ENCODE results near the gene ARID3C.

Gene ARID3C

DNA sequence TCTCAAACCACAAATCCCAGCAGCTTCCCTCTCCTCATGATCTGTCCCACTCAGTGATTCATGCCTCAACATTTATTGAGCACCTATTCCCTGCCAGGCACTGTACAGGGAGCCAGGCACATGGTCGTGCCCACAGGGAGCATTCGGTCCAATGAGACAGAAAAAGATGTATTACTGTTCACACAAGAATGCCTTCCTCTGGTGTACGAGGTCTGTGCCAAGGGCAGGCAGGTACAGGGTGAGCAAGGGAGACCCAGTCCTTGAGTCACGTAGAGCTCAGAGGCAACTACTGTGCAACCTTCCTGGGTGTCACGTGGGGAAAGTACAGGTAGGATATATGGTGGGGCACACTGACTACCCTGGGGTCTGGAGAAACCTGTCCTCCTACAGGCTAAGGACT lies 43.9 kb downstream of the ARID3C start:
- TF ChIP-seq, protein P1, sequence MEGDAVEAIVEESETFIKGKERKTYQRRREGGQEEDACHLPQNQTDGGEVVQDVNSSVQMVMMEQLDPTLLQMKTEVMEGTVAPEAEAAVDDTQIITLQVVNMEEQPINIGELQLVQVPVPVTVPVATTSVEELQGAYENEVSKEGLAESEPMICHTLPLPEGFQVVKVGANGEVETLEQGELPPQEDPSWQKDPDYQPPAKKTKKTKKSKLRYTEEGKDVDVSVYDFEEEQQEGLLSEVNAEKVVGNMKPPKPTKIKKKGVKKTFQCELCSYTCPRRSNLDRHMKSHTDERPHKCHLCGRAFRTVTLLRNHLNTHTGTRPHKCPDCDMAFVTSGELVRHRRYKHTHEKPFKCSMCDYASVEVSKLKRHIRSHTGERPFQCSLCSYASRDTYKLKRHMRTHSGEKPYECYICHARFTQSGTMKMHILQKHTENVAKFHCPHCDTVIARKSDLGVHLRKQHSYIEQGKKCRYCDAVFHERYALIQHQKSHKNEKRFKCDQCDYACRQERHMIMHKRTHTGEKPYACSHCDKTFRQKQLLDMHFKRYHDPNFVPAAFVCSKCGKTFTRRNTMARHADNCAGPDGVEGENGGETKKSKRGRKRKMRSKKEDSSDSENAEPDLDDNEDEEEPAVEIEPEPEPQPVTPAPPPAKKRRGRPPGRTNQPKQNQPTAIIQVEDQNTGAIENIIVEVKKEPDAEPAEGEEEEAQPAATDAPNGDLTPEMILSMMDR (IDR thresholded peaks at IDR 0.05; ENCODE audit: borderline replicate concordance, control extremely low read depth, extremely low read depth, insufficient read depth, missing control alignments): no peak
- DNase-seq (ENCODE audit: low spot score): no peak
- in situ Hi-C loops (cut with MboI; ENCODE audit: low sequenced_read_pairs, unreplicated experiment): no loop called here

DNA sequence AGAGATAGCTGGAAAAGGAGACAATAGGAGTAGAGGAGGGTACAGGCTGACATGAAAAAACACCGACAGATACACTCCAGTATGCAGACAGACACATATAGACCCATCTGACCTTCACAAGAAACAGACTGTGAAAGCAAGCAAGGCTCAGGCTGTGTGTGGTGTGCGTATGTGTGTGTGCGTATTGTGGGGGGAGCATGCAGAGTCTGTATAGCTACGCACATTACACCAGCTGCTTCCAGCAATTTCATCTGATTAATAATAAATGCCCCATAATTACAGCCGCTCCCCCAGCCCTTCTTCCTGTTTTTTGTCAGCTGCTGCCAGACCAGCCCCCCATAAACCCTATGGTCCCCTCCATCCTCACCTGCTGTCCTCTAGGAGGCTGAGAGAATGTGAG lies 46.1 kb downstream of the ARID3C start:
- in situ Hi-C loops (cut with MboI; ENCODE audit: low sequenced_read_pairs, unreplicated experiment): no loop called here
- no peak for DNase-seq (ENCODE audit: low spot score)
- TF ChIP-seq, protein P1 (IDR thresholded peaks at IDR 0.05; ENCODE audit: borderline replicate concordance, control extremely low read depth, extremely low read depth, insufficient read depth, missing control alignments): no peak

DNA sequence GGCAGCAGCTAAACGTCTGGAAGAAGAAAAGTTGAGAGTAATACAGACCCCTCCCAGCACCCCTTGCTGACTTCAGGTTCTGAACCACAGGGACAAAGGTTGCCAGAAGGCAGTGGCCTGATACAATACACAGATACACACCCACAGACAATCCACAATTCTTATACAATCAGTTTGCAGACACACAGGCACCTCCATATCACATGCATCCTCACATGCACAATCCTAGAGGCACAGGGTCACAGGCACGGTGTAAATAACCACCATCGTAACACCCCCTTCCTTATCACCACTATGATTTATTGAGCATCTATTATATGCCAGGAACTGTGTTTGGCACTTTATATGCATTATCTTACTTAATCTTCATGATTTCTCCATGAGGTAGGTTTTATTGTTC lies 47.5 kb downstream of the ARID3C start:
- DNase-seq (ENCODE audit: low spot score): no peak
- in situ Hi-C loops (cut with MboI; ENCODE audit: low sequenced_read_pairs, unreplicated experiment): no loop called here
- TF ChIP-seq, protein P1 (IDR thresholded peaks at IDR 0.05; ENCODE audit: borderline replicate concordance, control extremely low read depth, extremely low read depth, insufficient read depth, missing control alignments): no peak

DNA sequence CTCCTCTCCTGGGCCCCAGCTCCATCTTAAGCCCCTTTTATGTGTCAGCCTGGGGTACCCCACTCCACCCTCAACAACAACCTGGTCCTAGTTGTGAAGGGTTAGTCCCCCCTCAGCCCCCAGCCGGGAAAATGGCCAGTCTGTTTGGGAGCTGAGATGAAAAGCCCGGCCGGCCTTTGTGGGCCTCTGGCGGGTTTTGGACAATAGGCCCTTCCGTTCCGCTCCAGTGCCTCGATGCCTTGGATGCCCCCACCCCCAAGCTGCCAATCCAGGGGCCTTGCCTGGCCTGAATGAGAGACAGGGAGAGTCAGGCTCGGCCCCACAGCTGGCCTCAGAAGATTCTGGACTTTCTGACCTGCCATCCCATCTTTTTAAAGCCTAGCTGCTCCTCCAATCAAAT lies 48.5 kb downstream of the ARID3C start:
- DNase-seq (ENCODE audit: low spot score): no peak
- TF ChIP-seq, protein P1 (IDR thresholded peaks at IDR 0.05; ENCODE audit: borderline replicate concordance, control extremely low read depth, extremely low read depth, insufficient read depth, missing control alignments): no peak
- in situ Hi-C loops (cut with MboI; ENCODE audit: low sequenced_read_pairs, unreplicated experiment): no loop called here

DNA sequence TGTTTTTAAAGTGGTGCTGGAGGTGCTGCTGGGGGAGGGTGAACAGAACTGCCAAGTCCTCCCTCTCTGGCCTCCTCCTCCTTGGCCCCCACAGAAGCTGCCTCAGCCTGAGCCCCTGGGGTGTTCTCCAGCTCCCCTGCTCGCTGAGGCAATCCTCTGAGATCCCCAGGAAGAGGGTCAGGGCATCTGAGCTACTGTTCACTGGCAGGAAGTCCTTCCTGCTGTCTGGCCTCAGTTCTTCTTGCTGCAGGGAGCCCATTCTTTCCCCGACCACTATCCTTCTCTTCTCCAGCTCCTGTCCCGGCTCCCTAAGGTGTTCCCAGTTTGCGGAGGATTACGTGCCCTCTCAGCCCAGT lies 49.1 kb downstream of the ARID3C start:
- TF ChIP-seq, protein P1 (IDR thresholded peaks at IDR 0.05; ENCODE audit: borderline replicate concordance, control extremely low read depth, extremely low read depth, insufficient read depth, missing control alignments): no peak
- DNase-seq (ENCODE audit: low spot score): no peak
- in situ Hi-C loops (cut with MboI; ENCODE audit: low sequenced_read_pairs, unreplicated experiment): no loop called here

DNA sequence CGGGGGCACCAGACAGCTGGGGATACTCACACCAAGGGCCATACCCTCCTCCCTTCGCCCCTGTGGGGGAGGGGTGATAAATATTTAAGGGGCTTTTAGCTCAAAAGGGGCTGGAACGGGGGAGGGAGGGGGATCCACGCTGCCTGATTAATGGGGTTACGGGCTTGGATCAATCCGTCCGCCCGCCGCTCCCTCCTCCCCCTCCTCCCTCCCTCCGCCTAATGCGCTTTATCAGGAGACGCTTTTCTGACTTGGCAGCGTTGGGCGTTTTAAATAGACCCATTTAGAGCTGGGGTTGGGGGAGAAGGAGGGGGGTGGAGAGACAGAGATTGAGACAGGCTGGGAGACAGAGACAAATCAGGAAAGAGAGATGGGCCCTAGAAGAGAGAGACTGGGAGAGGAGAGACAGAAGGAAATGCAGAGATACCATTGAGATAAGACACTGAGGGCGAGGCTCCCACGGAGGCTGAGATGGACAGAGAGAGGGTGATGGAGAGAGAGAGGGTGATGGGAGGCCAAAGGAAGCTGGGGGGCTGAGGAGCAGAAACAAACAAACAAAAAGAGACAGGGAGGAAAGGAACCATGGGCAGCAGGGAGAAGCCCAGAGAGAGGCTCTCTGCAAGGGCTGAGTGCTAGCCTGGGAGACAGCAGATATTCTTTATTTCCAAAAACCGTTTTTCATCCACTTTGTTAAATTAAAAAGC lies 49.6 kb downstream of the ARID3C start:
- DNase-seq (ENCODE audit: low spot score): no peak
- TF ChIP-seq, protein P1 (IDR thresholded peaks at IDR 0.05; ENCODE audit: borderline replicate concordance, control extremely low read depth, extremely low read depth, insufficient read depth, missing control alignments): no peak
- in situ Hi-C loops (cut with MboI; ENCODE audit: low sequenced_read_pairs, unreplicated experiment): no loop called here
